GM12801 (cell line): Measurements from ENCODE around the gene HMGB1.

ENCODE experiments used
- TF ChIP-seq, protein P1 (sequence below): IDR thresholded peaks from one replicate; pipeline ENCODE4 v1.5.1; 2011; ENCODE audit warnings: control low read depth; ENCODE audit not compliant: insufficient read length; ENCODE audit errors: extremely low read depth

The HMGB1 gene

DNA sequence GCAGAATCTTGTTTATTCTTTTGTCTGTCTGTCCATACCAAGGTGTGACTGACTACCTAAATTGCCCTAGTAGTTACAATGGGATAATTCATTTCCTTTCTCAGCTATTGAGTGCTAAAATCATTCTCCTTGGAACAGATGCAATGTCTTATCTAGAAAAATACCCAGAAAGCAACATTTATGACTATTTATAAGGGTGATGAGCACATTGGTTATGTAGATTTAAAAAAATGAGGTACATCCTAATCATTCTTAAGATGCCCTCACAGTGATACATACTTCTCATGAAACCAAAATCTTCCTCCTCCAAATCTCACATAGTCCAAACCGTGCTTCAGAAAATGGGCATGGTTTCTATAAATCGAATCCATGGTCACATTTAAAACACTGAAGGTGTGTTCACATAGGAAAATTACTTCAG is 55.0 kb downstream of the HMGB1 start:
- TF ChIP-seq, protein P1, sequence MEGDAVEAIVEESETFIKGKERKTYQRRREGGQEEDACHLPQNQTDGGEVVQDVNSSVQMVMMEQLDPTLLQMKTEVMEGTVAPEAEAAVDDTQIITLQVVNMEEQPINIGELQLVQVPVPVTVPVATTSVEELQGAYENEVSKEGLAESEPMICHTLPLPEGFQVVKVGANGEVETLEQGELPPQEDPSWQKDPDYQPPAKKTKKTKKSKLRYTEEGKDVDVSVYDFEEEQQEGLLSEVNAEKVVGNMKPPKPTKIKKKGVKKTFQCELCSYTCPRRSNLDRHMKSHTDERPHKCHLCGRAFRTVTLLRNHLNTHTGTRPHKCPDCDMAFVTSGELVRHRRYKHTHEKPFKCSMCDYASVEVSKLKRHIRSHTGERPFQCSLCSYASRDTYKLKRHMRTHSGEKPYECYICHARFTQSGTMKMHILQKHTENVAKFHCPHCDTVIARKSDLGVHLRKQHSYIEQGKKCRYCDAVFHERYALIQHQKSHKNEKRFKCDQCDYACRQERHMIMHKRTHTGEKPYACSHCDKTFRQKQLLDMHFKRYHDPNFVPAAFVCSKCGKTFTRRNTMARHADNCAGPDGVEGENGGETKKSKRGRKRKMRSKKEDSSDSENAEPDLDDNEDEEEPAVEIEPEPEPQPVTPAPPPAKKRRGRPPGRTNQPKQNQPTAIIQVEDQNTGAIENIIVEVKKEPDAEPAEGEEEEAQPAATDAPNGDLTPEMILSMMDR, result no peak

DNA sequence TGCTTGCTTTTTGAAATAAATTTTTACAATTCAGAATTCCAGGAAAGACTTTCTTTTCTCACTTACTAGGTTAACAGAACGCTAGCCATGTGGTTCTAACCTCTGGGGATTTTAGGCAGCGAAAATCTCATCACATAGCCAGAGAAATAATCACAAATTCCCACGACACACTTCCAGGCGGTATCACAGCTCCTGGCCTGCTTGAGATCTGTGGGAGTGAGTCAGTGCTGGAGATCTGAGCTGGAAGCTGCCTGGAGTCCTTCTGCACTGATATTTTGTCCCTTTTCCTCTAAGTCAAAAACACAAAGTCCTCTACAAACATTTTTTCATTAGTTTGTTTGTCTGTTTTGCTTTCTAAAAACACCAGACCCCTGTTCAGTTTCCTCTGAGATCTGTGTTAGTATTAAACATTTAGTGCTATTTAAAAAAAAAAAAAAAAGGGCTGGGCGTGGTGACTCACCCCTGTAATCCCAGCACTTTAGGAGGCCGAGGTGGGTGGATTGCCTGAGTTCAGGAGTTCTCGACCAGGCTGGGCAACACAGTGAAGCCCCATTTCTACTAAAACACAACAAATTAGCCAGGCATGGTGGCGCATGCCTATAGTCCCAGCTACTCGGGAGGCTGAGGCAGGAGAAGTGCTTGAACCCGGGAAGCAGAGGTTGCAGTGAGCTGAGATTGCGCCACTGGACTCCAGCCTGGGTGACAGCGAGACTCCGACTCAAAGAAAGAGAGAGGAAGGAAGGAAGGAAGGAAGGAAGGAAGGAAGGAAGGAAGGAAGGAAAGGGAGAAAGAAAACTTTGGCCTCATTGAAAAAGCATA is 55.6 kb downstream of the HMGB1 start:
- TF ChIP-seq, protein P1, result no peak

GRCh38 chr13:30408319-30409101 is 57.2 kb downstream of the HMGB1 start:
- TF ChIP-seq, protein P1, result no peak

DNA sequence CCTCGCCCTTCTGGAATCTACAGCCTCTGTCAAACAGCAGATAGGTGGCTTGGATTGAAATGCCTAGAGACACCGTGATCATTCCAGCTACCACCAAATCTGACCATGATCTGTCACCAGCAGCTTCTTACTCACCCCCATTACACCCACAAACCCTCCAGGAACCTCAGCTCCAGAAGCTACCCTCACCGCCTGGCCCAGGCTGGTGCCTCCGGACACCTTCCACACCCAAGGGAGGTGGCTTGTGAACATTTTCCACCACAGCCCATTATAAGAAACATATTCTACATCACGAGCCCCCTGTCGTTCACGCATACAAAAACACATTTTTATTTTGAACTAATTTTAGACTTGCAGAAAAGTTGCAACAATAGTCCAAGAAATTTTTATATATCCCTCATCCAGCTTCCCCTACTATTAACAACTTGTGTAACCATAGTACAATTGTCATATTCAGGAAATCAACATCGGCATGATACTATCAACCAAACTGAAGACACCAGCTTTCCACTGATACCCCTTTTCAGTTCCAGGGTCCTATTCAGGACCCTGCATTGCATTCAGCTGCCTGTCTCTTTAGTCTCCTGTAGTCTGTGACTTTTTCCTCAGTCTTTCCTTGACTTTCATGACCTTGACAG is 58.8 kb downstream of the HMGB1 start:
- TF ChIP-seq, protein P1, result no peak
